ENCODE data around the gene OR10A3.

Gene OR10A3

GRCh38 chr11:7892059-7892699 is 49.3 kb downstream of the OR10A3 start:
- no peak for DNase-seq (ENCODE audit: low read depth in 2 of 2)

- no peak for DNase-seq (ENCODE audit: low read depth in 2 of 2)
Observed at GRCh38 chr11:7890417-7891172, 50.9 kb downstream of the OR10A3 start.

GRCh38 chr11:7889985-7890384 is 51.5 kb downstream of the OR10A3 start:
- no peak for DNase-seq (ENCODE audit: low read depth in 2 of 2)
